ENCODE measurements around the gene LMO4.

The LMO4 gene, protein sequence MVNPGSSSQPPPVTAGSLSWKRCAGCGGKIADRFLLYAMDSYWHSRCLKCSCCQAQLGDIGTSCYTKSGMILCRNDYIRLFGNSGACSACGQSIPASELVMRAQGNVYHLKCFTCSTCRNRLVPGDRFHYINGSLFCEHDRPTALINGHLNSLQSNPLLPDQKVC

DNA sequence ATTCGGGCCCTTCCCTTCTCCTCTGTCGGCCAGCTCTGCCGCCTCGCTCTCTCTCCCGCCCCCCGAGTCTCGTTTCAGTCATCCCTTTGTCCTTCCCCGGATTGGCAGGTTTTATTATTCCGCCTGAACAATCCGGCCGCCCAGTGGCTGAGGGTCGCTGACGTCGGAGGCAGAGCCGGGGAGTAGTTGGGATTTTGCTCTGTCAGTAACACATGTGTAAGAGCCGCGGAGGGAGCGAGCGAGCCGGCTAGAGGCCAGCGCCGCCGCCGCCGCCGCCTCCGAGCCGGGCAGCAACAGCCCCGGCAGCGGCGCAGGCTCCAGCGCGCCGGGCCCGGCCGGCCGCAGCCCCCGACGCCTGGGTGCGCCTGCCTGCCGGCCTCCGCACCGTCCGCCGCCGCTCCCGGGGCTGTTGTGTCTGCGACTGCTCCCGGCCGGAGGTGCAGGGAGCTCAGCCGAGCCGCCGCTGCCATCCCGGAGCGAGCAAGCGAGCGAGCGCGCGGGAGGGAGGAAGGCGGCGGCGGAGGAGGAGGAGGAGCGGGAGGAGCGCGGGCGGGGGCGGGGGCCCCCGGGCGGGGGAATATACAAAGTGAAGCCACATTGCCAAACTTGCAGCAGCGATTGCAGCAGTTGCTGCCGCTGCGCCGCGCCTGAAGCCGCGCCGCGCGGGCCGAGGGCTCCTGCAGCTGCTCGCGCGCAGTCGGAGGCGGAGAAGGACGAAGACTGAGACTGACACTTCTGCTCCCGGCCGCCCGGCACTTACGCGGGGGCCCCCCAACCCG lies at the start of gene LMO4:
TSS of gene LMO4 (plus strand) at position 609 of the 779 bp plus-strand sequence. CDS start 3,136 bp downstream, outside the sequence.
- DNase-seq, result peak; percentile 80

DNA sequence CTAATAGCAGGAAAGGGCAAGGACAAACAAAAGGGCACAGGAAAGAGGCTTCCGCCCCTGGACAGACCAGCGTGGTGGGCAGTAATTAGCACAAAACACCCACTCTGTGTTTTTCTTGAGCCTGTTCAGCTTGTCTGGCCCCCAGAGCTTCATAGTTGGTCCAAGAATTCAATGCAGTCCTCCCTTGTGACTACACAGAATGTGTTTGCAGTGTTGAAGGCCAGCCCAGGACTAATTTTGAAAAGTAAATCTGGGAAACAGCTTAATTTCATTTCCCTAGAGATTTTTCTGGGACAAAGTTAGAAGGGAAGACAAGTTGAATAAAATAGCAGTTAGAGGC lies 49.2 kb upstream of the LMO4 start:
- DNase-seq, result no peak

DNA sequence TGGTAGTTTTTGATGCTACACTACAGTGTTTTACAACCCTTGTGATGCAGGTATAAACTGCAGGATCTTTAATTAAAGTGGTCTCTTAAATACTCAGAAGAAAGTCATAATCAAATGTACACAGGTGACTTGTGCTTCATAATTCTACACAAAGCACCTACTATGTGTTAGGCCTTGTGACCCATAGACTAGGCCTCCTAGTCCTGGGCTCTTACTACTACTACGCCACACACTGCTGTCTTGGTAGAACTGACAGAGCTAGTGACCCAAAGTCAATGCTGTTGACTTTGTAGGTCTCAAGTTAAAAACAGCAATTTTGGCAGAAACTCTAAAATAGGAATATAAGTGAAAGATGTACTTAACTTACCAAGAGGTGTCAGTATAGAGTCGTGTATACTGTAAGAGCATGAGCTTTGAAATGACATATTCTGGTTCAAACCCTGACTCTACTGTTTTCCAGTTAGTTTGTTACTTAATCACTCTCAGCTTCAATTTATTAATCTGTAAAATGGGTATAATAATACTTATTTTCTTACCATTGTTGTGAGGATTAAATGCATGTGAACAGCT lies 48.6 kb upstream of the LMO4 start:
- no peak for DNase-seq

DNA sequence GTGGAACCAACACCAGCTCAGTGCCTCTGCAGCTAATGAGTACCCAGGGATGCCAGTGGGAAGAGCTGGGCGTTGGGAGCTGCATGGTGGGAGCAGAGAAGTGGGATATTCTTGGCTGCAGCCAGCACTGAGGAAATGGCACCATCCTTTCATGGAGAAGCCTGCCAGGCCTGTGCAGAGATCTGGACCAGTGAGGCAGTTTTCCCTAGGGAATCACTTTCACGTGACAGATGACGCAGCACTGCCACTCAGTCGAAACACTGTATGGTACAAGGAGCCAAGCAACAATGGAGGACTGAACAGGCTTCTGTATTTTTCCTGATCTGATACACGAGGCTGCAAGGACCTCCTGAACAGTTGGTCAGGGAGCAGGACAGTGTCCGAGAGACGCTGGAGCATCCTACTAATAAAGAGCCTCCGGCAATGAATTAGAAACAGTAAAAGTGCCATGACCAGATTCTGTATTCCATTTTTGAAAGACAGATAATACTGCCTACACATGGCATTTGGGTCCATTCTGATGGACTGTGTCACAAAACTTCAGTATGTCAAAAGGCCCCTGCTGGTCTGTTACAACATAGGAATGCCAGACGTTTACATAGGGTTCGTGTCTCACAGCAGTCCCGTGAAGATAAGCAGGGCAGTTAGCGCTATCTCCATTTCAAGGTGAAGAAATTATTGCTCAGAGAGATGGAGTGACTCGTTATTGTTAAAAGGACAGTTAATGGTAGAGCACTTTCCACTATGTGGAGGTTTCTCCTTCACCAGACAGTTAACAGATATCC lies 44.0 kb upstream of the LMO4 start:
- no peak for DNase-seq

DNA sequence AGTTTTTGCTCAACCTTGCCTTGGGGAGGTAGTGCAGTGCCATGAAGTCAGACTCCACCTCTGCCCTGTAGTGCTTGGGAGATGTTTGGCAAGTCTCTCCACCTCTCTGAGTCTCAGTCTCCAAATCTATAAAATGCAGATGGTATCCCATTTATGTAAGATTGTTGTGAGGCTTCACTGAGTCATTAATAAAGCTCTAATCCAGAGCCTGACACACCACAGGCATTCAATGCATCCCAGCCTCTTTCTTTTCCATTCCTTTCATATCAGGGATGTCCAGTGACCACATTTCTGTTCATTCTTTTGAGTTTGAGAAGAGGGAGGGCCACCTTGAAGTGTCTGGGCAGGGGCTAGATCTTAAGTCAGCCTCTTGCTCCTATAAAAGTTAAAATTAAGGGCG lies 37.6 kb upstream of the LMO4 start:
- no peak for DNase-seq

DNA sequence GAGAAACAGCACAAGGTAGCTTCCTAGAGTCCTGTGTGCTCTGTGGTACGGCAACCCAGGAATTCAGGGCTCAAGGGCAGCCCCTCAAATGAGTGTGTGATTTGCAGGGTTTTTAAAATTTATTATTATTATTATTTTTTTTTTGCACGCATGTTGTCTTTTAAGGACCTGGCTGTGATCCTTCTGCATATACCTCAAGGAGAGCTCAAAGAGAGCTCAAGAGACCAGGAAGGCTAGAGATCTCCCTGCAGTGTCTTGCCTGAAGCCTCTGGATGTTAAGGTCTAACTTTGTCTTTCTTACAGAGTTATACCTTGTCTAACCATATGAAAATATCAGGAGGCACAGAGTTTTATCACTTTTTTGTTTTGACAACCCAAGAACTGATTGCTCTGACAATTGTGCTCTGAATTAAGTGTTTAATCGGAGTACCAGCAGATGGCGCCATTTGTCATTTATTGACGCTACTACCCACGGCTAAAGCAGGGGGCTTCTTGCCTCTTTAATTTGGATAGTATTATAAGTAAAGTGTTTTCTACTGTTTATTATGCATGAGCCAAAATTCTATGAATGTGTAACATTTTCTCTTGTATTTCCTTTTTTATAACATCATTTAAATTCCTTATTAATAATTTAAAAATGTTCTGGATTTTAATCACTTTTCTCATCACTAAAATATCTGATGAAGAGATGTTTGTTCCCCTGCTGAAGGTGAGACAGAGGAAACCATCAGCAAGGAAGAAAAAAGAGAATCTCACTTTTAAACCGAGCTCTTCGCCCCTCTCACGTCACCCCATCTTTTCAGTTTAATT lies 35.8 kb upstream of the LMO4 start:
- DNase-seq, result peak; percentile 12

GRCh38 chr1:87294633-87295032 lies 34.0 kb upstream of the LMO4 start:
- no peak for DNase-seq

GRCh38 chr1:87295445-87296110 lies 33.1 kb upstream of the LMO4 start:
- no peak for DNase-seq

- DNase-seq, result no peak
Measured at GRCh38 chr1:87296206-87296605, 32.5 kb upstream of the LMO4 start.

DNA sequence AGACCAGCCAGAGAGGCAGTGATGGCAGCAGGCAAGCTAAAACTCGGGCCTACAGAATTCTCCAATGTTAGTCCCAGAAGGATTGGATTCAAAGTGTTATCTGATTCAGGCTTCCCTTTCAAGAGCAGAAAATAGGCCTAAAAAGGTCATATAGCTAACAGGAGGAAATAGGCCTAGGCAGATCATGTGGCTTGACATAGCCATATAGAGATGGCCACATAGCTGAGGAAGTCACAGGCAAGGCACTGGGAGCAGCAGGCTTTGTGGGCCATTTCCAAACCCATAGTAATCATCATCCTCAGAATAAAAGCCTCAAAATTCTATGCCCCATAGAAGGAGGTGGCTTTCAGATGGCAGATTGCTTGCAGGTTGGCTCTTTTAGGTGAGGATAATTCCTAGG lies 29.0 kb upstream of the LMO4 start:
- DNase-seq, result no peak

- no peak for DNase-seq
Measured at GRCh38 chr1:87300628-87301027, 28.1 kb upstream of the LMO4 start.

DNA sequence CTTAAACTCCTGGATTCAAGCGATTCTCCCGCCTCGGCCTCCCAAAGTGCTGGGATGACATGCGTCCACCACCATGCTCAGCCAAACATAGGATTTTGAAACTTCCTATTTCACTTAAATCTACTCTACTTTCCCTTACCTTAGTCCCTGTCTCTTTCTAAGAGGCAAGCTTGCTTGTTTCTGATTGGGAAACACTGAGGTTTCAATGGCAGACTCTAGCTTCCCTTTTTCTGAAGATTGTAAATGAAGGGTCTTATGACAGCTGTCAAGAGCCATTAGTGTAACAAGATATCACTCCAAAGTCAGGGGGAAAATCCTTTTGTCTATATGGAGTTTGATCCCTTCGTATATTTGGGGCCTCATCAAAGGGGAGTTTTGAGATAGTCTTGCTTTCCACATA lies 23.5 kb upstream of the LMO4 start:
- peak; percentile 9 for DNase-seq

DNA sequence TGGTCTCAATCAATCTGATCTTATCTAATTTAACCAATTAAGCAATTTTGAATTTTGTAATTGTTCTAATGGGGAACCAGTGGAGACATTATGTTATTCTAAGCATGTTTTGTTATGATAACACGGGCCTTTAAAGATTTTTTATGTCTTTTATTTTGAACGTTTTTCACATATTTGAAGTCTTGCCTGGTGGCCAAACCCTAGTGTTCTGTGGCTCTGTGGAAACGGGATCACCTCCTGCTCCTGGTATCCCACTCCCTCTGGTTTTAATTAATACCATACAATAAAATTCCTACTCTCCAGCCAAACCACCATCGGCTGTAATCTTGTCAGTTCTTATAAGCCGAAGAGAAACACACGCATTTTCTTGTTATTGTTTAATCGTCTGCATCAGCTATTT lies 22.9 kb upstream of the LMO4 start:
- DNase-seq, result no peak

DNA sequence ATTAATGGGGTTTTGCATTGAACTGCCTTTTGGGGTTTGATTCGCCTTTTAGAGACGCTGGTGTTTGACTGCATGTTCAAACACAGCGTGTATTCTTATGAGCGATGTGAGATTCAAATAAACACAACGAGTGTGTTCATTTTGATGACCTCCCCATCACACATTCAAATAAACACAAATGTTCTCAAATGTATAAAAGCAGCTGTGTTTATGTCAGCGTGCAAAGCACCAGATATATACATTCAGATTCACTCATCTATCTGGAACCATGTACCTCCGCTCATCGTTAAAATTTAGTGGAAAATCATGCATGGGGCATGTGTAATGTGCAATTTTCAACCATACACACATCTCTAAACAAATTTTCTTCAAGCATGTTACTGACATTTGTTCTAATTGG lies 21.4 kb upstream of the LMO4 start:
- DNase-seq, result no peak

DNA sequence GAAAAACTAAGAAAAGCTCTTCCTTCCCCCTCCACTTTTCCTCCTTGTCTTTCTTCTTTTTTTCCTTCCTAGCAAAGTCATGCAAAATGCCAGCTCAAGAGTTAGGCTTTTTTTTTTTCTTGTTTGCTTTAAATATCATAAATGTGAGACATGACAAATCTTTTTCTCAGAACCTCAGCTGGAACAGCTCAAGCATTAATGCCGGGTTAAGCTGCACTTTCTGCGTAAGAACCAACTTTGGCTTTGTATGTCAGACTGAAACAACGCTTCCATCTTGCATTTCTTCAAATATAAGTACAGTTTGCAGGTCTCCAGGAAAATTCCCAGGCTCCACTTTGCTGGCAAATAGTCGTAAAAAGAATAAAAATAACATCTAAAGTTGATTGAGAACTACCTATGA lies 20.7 kb upstream of the LMO4 start:
- no peak for DNase-seq

DNA sequence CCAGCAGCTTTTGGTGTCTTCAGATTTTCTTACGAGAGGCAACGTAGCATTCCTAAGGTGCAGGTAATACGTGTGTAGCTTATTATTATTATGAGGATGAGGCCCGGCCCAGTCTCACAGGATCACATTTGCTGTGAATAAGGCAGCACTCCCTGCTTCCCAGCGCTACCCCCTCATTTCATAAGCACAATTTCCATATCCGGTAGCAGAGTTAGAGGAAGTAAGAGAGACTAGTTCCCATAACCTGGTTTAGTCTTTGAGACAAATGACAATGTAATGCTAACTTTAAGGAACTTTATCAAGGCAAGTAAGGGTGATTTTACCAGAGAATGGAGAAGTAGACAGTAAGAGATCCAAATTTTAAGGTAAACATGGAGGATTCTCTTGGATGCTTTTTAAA lies 14.6 kb upstream of the LMO4 start:
- no peak for DNase-seq

- DNase-seq, result no peak
Measured at GRCh38 chr1:87318056-87318650, 10.5 kb upstream of the LMO4 start.

GRCh38 chr1:87318806-87319205 lies 9.9 kb upstream of the LMO4 start:
- no peak for DNase-seq

DNA sequence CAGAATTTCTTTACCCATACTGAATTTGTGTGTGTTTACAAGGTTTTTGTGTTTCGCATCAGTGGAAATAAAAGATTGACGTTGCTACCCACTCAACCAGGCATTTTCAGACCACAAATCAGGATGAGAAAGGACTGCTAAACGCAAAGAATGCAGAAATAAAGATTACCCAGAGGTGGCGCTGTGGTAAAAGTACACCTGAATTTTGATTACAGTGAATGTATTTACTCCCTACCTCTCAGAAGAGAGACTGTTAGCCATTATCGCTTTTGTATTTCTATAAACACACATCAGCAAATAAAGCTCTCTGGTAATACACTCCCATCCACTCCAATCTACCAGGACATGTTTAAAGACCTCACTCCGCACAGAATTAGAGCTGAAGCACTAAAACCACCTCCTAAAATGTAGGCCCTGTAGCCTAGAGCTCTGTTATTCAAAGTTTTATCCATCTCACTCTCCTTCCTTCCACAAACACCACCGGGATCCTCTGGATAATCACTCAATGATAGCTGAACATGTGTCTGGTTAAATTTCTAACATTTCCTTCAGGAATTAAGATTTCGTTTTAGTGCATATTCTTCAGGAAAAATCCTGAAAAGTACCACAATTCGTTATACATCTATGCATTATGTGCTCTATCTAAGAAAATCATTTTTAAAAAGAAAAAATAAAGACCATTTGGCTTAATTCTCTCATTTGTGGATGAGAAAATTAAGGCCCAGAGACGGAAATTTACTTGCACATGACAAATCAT lies 2.5 kb upstream of the LMO4 start:
- DNase-seq, result peak; percentile 20

DNA sequence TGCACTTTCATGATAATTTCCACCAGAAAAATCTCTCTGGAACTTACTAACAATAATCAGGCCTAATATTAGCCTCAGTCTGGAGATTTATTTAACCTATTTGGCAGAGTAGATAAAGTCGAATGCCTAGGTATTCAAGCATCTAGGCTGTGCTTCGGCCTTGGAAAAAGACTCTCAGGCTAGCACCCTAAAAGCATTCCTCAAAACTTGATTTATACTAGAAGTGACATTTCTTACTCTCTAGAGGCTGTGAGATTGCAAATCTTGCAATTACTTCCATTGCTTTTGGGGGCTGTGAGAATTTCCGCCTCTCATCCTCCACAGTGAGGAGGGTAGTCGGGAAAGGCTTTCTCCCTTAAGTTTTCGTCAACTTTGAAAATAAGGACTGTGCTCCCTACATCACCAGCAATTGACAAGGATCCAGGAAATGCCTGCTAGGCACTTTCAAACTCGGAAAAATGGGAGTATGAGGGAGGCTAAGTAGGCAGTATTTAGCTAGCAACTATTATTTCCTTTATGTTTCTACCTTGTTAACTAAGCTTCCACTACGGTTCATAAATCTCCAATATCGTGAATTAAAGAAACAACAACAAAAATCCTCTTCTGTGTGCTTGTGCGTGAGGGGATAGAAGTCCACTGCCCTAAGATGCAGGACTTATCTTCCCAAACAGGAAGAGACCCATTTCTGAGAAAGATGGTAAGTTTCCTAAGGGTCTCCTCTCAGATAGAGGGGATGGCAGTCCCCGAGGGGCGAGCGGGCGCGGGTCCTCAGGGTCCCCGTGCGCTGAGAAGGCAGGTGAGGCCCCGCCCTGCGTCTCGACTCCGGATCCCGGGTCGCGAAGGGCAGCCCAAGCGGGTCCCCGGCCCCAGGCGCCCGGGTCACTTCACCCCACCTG lies 1.1 kb upstream of the LMO4 start:
- DNase-seq, result no peak

Measured in KG1 (cell line).